Stomach (tissue), 9 donors: ENCODE data around the gene SMC1A. TPM values are rescaled to one million over a fixed set of nuclear protein-coding genes. Genes with fewer than 3 reads are reported as not detected.

Experiments used
- DNase-seq, 2 donors: peaks; one replicate each; pipeline versions ENCODE4 v3.0.0 to v3.0.0-alpha.2; 2013 to 2019
- H3K27ac ChIP-seq, 5 donors: fragments of 200-600 bp in 4 of 5; sonication (generic) in 4 of 5; one replicate each; pipeline ENCODE4 v1.5.1; 2013 to 2019; ENCODE audit warnings: mild to moderate bottlenecking in 1 of 5, moderate library complexity in 1 of 5
- H3K27me3 ChIP-seq, 3 donors: fragments of 200-600 bp; sonication (generic); one replicate each; pipeline ENCODE4 v1.5.1; 2017 to 2019; ENCODE audit warnings: mixed run types in 1 of 3
- H3K36me3 ChIP-seq, 4 donors: fragments of 200-600 bp; sonication (generic); 1 replicate in 3 of 4; 2 replicates in 1 of 4; pipeline ENCODE4 v1.5.1; 2016 to 2019
- H3K4me1 ChIP-seq, 4 donors: fragments of 200-600 bp; sonication (generic); one replicate each; pipeline ENCODE4 v1.5.1; 2016 to 2019
- H3K4me3 ChIP-seq, 4 donors: fragments of 200-600 bp; sonication (generic) in 3 of 4; one replicate each; pipeline ENCODE4 v1.5.1; 2016 to 2019; ENCODE audit warnings: mild to moderate bottlenecking in 1 of 4
- H3K9me3 ChIP-seq, 4 donors: fragments of 200-600 bp; sonication (generic); one replicate each; pipeline ENCODE4 v1.5.1; 2016 to 2019
- EP300 ChIP-seq: sonication (generic); formaldehyde crosslinking; IDR thresholded peaks from one replicate; pipeline ENCODE4 v1.6.1; 2017; ENCODE audit warnings: antibody characterized with exemption
- POLR2A ChIP-seq, 4 donors: fragments of 450-650 bp; IDR thresholded peaks; one replicate each; pipeline ENCODE4 v1.6.1; 2016; ENCODE audit warnings: antibody characterized with exemption in 4 of 4, control low read depth in 2 of 4, mild to moderate bottlenecking in 1 of 4, moderate library complexity in 1 of 4
- POLR2AphosphoS5 ChIP-seq, 3 donors: sonication (generic); formaldehyde crosslinking; IDR thresholded peaks; one replicate each; pipeline ENCODE4 v1.6.1; 2016; ENCODE audit warnings: antibody characterized with exemption in 3 of 3
- WGBS, 5 donors: extraction: QIAGEN DNeasy Blood & Tissue Kit in 3 of 5; methylation state at CpG; one replicate each; pipeline versions ENCODE4 v1.1.5 to v1.1.7; 2013 to 2018; 5-methylcytosine and 5-hydroxymethylcytosine counted together
- intact Hi-C: fragments of 100-400 bp; cut with DNase I; formaldehyde crosslinking; loops from one replicate; pipeline ENCODE4 v1.15.1; 2023; ENCODE audit warnings: low total_unique reads
- polyA plus RNA-seq, 3 donors: library from polyadenylated mRNA; stranded (reverse); fragments of 200-250 nt; gene quantifications; one replicate each; pipeline ENCODE4 v1.2.3, GENCODE V29; 2013
- total RNA-seq, 5 donors: library from RNA; depleted of rRNA; stranded (reverse); fragments of >200 nt; gene quantifications; one replicate each; pipeline versions ENCODE4 v1.1.0 to v1.2.3, GENCODE V29; 2014 to 2016
- TF ChIP-seq, protein P1 (sequence below), 7 experiments: fragments of 450-650 bp in 4 of 7; fragments of 200-600 bp in 3 of 7; sonication (generic) in 3 of 7; IDR thresholded peaks; one replicate each; pipeline ENCODE4 v1.5.1; 2016 to 2019; ENCODE audit warnings: antibody characterized with exemption in 7 of 7, control low read depth in 2 of 7, mild to moderate bottlenecking in 1 of 7
- donor health status: healthy with polysubstance abuse.
- donor health status: Bipolar disorder and iron deficiency.
- donor health status: healthy.

Gene SMC1A
- total and polyA plus RNA-seq, 8 donors: 4.3 to 31.2 (median 21.7) TPM

GRCh38 chrX:53438832-53439230 is 16.4 kb upstream of the SMC1A start:
- Histone ChIP-seq H3K36me3 (no peaks in the 10 kb centered on the region), H3K4me1 (peaks cover 0 to 24% (median 16%) of the 10 kb centered on the region in 4 donors), H3K27ac (no peak overlapping the region), H3K4me3 (no peak overlapping the region), H3K9me3 (no peaks in the 10 kb centered on the region), H3K27me3 (peaks cover 0 to 24% (median 0%) of the 10 kb centered on the region in 3 donors)
- no peak for DNase-seq
- intact Hi-C loops: loop anchor here (10.0 kb wide), 1 partner anchor 124 kb away; no protein-coding TSS in a partner anchor
- TF ChIP-seq POLR2A (IDR thresholded peaks at IDR 0.05) (no peak), EP300 (no peak), POLR2AphosphoS5 (IDR thresholded peaks at IDR 0.05) (no peak)
- TF ChIP-seq, protein P1, sequence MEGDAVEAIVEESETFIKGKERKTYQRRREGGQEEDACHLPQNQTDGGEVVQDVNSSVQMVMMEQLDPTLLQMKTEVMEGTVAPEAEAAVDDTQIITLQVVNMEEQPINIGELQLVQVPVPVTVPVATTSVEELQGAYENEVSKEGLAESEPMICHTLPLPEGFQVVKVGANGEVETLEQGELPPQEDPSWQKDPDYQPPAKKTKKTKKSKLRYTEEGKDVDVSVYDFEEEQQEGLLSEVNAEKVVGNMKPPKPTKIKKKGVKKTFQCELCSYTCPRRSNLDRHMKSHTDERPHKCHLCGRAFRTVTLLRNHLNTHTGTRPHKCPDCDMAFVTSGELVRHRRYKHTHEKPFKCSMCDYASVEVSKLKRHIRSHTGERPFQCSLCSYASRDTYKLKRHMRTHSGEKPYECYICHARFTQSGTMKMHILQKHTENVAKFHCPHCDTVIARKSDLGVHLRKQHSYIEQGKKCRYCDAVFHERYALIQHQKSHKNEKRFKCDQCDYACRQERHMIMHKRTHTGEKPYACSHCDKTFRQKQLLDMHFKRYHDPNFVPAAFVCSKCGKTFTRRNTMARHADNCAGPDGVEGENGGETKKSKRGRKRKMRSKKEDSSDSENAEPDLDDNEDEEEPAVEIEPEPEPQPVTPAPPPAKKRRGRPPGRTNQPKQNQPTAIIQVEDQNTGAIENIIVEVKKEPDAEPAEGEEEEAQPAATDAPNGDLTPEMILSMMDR (IDR thresholded peaks at IDR 0.05): no peak
- 47 to 73% (median 58%) methylated on average over 1 of the region's 1 CpG for WGBS, 5 donors

- Histone ChIP-seq H3K4me3 (no peak overlapping the region), H3K36me3 (no peaks in the 10 kb centered on the region), H3K9me3 (no peaks in the 10 kb centered on the region), H3K4me1 (peaks cover 0 to 29% (median 21%) of the 10 kb centered on the region in 4 donors), H3K27me3 (peaks cover 0 to 29% (median 0%) of the 10 kb centered on the region in 3 donors), H3K27ac (no peak overlapping the region)
- TF ChIP-seq POLR2AphosphoS5 (IDR thresholded peaks at IDR 0.05) (no peak), EP300 (no peak), POLR2A (IDR thresholded peaks at IDR 0.05) (no peak)
- TF ChIP-seq, protein P1 (IDR thresholded peaks at IDR 0.05): no peak
- DNase-seq: no peak
- 51 to 93% (median 65%) methylated on average over 3 to 5 of the region's 5 CpGs for WGBS, 5 donors
- intact Hi-C loops: loop anchor here (10.0 kb wide), 1 partner anchor 124 kb away; no protein-coding TSS in a partner anchor
Observed at GRCh38 chrX:53438174-53438831, 15.8 kb upstream of the SMC1A start.

- no peak overlapping the region for H3K27ac ChIP-seq
- no peak for DNase-seq
- H3K36me3 ChIP-seq: peaks cover 0 to 4% (median 3%) of the 10 kb centered on the region in 4 donors
- WGBS, 5 donors: 66 to 84% (median 75%) methylated on average over 2 of the region's 2 CpGs
- H3K4me3 ChIP-seq: no peak overlapping the region
- peaks cover 0 to 29% (median 0%) of the 10 kb centered on the region in 3 donors for H3K27me3 ChIP-seq
- H3K4me1 ChIP-seq: peaks cover 0 to 32% (median 21%) of the 10 kb centered on the region in 4 donors
- TF ChIP-seq, protein P1 (IDR thresholded peaks at IDR 0.05): no peak
- TF ChIP-seq EP300 (no peak), POLR2A (IDR thresholded peaks at IDR 0.05) (no peak), POLR2AphosphoS5 (IDR thresholded peaks at IDR 0.05) (no peak)
- H3K9me3 ChIP-seq: no peaks in the 10 kb centered on the region
- intact Hi-C loops: loop anchor here (10.0 kb wide), 1 partner anchor 122 kb away; no protein-coding TSS in a partner anchor
Observed at GRCh38 chrX:53437206-53437605, 14.8 kb upstream of the SMC1A start.

DNA sequence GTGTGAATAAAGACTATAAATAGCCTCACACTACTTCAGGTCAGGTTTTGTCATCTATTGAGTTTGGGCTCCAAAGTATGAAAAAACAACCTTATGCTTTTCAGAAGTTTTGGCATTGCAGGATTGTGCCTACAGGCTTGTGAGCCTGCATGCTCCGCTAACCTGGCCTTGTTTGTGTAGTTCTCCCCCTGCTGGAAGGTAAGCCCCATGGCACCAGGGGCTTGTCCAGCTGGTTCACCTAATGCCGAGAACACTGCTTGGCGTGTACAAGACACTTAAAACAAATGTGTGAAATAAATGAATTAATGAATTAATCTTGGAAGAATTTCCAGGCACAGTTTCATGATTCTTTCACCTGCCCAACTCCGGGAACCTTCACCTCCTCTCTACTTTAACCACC is 13.5 kb upstream of the SMC1A start:
- intact Hi-C loops: loop anchor here (10.0 kb wide), 1 partner anchor 121 kb away; no protein-coding TSS in a partner anchor
- WGBS, 5 donors: 0 to 8% (median 3%) methylated on average over 4 of the region's 4 CpGs

More for the DNA sequence above, 13.5 kb upstream of the SMC1A start:
- peaks cover 0 to 27% (median 0%) of the 10 kb centered on the region in 3 donors for H3K27me3 ChIP-seq
- no peak overlapping the region for H3K4me3 ChIP-seq
- no peak overlapping the region for H3K27ac ChIP-seq
- H3K36me3 ChIP-seq: peaks cover 0 to 16% (median 15%) of the 10 kb centered on the region in 4 donors
- TF ChIP-seq POLR2AphosphoS5 (IDR thresholded peaks at IDR 0.05) (peak in 1 of 3 donors; percentile 16), POLR2A (IDR thresholded peaks at IDR 0.05) (no peak)
- TF ChIP-seq, protein P1 (IDR thresholded peaks at IDR 0.05): peak in 5 of 7 experiments; percentile 52 to 90 (median 80)
- no peaks in the 10 kb centered on the region for H3K9me3 ChIP-seq
- DNase-seq: peak; percentile 74 to 89
- H3K4me1 ChIP-seq: peaks cover 0 to 20% (median 13%) of the 10 kb centered on the region in 4 donors
